ENCODE data around the gene XRCC6.

- TF ChIP-seq PATZ1 (CRISPR knock-in tag; IDR thresholded peaks at IDR 0.05; ENCODE audit: borderline replicate concordance) (no peak), ZC3H10 (CRISPR knock-in tag; IDR thresholded peaks at IDR 0.05) (no peak), ZNF565 (CRISPR knock-in tag; conservative IDR thresholded peaks at IDR 0.05; ENCODE audit: low read depth) (no peak), ESRRG (CRISPR knock-in tag; IDR thresholded peaks at IDR 0.05) (no peak)
Measured at GRCh38 chr22:41661713-41662112, 40.6 kb downstream of the XRCC6 start.

Measured in SK-N-SH treated with all-trans-retinoic acid at 6 μM for 48 hours (cell line).